GM23338 (cell line): Measurements from ENCODE around the gene ABI1. TPM values are rescaled to one million over a fixed set of nuclear protein-coding genes. Genes with fewer than 3 reads are reported as not detected.

Experiments used
- ATAC-seq: fragments of 200-7000 bp; cut with Tn5 transposase; 3 replicates; pipeline ENCODE4 v1.9.1; 2020
- DNase-seq: peaks from one replicate; pipeline ENCODE4 v3.0.0-alpha.2; 2015; ENCODE audit warnings: low spot score
- H2AFZ ChIP-seq: fragments of 200-600 bp; sonication (generic); 2 replicates; pipeline ENCODE4 v1.8.0; 2016; ENCODE audit warnings: antibody characterized with exemption, mild to moderate bottlenecking, moderate library complexity
- H3F3A ChIP-seq: fragments of 200-600 bp; sonication (generic); replicated peaks from 2 replicates; pipeline ENCODE4 v1.8.0; 2017; ENCODE audit warnings: antibody characterized with exemption, mixed run types, low read depth
- H3K27ac ChIP-seq: fragments of 200-600 bp; sonication (generic); 2 replicates; pipeline ENCODE4 v1.6.1; 2016; ENCODE audit warnings: low read depth
- H3K27me3 ChIP-seq: fragments of 200-600 bp; sonication (generic); 2 replicates; pipeline ENCODE4 v1.8.0; 2016; ENCODE audit warnings: mild to moderate bottlenecking, mixed run types, moderate library complexity; ENCODE audit not compliant: insufficient read depth
- H3K36me3 ChIP-seq: fragments of 200-600 bp; sonication (generic); 2 replicates; pipeline ENCODE4 v1.8.0; 2016; ENCODE audit warnings: mild to moderate bottlenecking; ENCODE audit not compliant: insufficient read depth
- H3K4me1 ChIP-seq: fragments of 200-600 bp; sonication (generic); 2 replicates; pipeline ENCODE4 v1.8.0; 2016; ENCODE audit warnings: mild to moderate bottlenecking, moderate library complexity; ENCODE audit not compliant: insufficient read depth
- H3K4me2 ChIP-seq: fragments of 200-600 bp; sonication (generic); 2 replicates; pipeline ENCODE4 v1.7.1; 2017; ENCODE audit warnings: mixed run types
- H3K4me3 ChIP-seq: fragments of 200-600 bp; sonication (generic); 2 replicates; pipeline ENCODE4 v1.6.1; 2016; ENCODE audit warnings: mixed run types
- H3K79me2 ChIP-seq: fragments of 200-600 bp; sonication (generic); replicated peaks from 2 replicates; pipeline ENCODE4 v1.8.0; 2017; ENCODE audit warnings: mild to moderate bottlenecking; ENCODE audit not compliant: insufficient read depth
- H3K9me2 ChIP-seq: fragments of 200-600 bp; sonication (generic); 2 replicates; pipeline ENCODE4 v1.8.0; 2017; ENCODE audit not compliant: insufficient read depth
- H4K20me1 ChIP-seq: fragments of 200-600 bp; sonication (generic); replicated peaks from 2 replicates; pipeline ENCODE4 v1.8.0; 2017; ENCODE audit warnings: mild to moderate bottlenecking; ENCODE audit not compliant: insufficient read depth
- H3K27ac Mint-ChIP-seq: 2 replicates; pipeline ENCODE4 v1.8.0; 2020; ENCODE audit warnings: inconsistent platforms, mild to moderate bottlenecking, moderate library complexity, mixed read lengths
- H3K27me3 Mint-ChIP-seq: 3 replicates; pipeline ENCODE4 v1.8.0; 2022; ENCODE audit warnings: low read depth, mild to moderate bottlenecking, moderate library complexity, mixed read lengths, inconsistent platforms; ENCODE audit not compliant: insufficient read depth, poor library complexity
- H3K36me3 Mint-ChIP-seq: 3 replicates; pipeline ENCODE4 v1.8.0; 2021; ENCODE audit warnings: low read depth, mild to moderate bottlenecking, inconsistent platforms, moderate library complexity, mixed read lengths
- H3K4me1 Mint-ChIP-seq: 3 replicates; pipeline ENCODE4 v1.8.0; 2020; ENCODE audit warnings: mild to moderate bottlenecking, inconsistent platforms, mixed read lengths
- H3K4me3 Mint-ChIP-seq: 3 replicates; pipeline ENCODE4 v1.8.0; 2021; ENCODE audit warnings: moderate library complexity, mild to moderate bottlenecking, inconsistent platforms, mixed read lengths
- H3K9me3 Mint-ChIP-seq: 3 replicates; pipeline ENCODE4 v1.8.0; 2020; ENCODE audit warnings: moderate library complexity, mild to moderate bottlenecking, inconsistent platforms, mixed read lengths
- CREB1 ChIP-seq: fragments of 250-450 bp; sonication (Bioruptor Pico); IDR thresholded peaks from 2 replicates; pipeline ENCODE4 v1.5.0; 2020; ENCODE audit warnings: low read depth, mild to moderate bottlenecking, moderate library complexity
- CTCF ChIP-seq, 2 experiments: fragments of 200-600 bp in 1 of 2; sonication (generic) in 1 of 2; conservative IDR thresholded peaks; 2 replicates each; pipeline versions ENCODE4 v1.5.1 to v1.6.1; 2016 to 2017; ENCODE audit warnings: antibody characterized with exemption in 2 of 2, low read depth in 2 of 2, mild to moderate bottlenecking in 2 of 2, moderate library complexity in 1 of 2
- EZH2 ChIP-seq: fragments of 200-600 bp; sonication (generic); IDR thresholded peaks from one replicate; pipeline ENCODE4 v1.8.0; 2017; ENCODE audit warnings: antibody characterized with exemption, mild to moderate bottlenecking, low read depth; ENCODE audit not compliant: unreplicated experiment
- NANOG ChIP-seq: IDR thresholded peaks from 2 replicates; pipeline ENCODE4 v1.6.1; 2016; ENCODE audit warnings: antibody characterized with exemption, borderline replicate concordance
- POLR2AphosphoS5 ChIP-seq: IDR thresholded peaks from 2 replicates; pipeline ENCODE4 v1.6.1; 2016; ENCODE audit warnings: antibody characterized with exemption, low read depth
- STAT1 ChIP-seq: IDR thresholded peaks from one replicate; pipeline ENCODE4 v1.6.1; 2016; ENCODE audit warnings: antibody characterized with exemption; ENCODE audit not compliant: unreplicated experiment
- ZNF114 ChIP-seq: fragments of 250-450 bp; sonication (Bioruptor Pico); IDR thresholded peaks from 2 replicates; pipeline ENCODE4 v1.5.0; 2020; ENCODE audit warnings: mild to moderate bottlenecking, moderate library complexity
- ZNF331 ChIP-seq: fragments of 250-450 bp; sonication (Bioruptor Pico); IDR thresholded peaks from 2 replicates; pipeline ENCODE4 v1.5.0; 2020; ENCODE audit warnings: low read depth, mild to moderate bottlenecking, moderate library complexity
- polyA plus RNA-seq: library from polyadenylated mRNA; unstranded; fragments of >200 nt; fragmentation: Nextera tagmentation; extraction: Ambion mirVana; gene quantifications from 2 replicates; pipeline ENCODE4 v1.2.1, GENCODE V29; 2016
- total RNA-seq: library from RNA; depleted of rRNA; stranded (reverse); fragments of >200 nt; shearing (Covaris generic); gene quantifications from 2 replicates; pipeline ENCODE4 v1.2.3, GENCODE V29; 2014
- TF ChIP-seq, protein P1 (sequence below): IDR thresholded peaks from one replicate; pipeline ENCODE4 v1.6.1; 2018; ENCODE audit warnings: antibody characterized with exemption; ENCODE audit not compliant: unreplicated experiment
- TF ChIP-seq, protein P2 (sequence below): IDR thresholded peaks from 2 replicates; pipeline ENCODE4 v1.6.1; 2016; ENCODE audit warnings: antibody characterized with exemption
- TF ChIP-seq, protein P3 (sequence below): fragments of 250-450 bp; sonication (Bioruptor Pico); IDR thresholded peaks from 2 replicates; pipeline ENCODE4 v1.5.0; 2020; ENCODE audit warnings: mild to moderate bottlenecking, moderate library complexity

The ABI1 gene
- total and polyA plus RNA-seq, 2 experiments from 2014 or later, result 22.3 to 30.7 TPM

DNA sequence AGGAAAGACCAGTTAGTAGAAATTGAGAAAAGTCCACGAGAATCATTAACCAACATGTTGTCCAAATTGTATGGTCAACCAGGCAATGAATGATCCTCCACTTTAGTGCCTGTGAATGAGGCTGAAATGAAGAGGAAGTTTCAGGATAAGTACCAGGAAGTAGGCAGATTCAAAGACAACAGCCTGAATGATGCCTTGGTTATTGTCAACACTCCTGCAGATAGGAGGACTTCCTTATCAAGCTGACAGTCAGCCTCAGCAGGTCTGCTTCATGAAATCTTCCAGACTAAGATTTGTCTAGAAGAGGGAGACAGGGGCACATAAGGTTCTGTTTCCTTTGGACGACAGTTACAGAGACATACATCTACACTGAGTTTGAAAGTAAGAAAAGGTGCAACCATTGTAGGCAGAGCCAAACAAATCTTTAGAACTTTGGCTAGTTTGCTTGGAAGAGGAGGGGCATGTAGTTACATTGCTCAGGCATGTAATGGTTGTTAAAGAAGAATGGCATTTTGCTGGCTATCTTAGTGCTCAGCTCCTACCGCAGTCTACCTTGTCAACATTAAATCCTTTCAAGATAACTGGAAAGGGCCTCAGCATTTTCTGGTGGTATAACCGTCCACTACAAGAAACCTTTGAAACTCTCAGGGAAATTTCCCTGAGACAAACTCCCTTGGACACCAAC is 81.4 kb downstream of the ABI1 start:
- Mint-ChIP-seq H3K9me3 (no peaks in the 10 kb centered on the region), H3K27me3 (peaks cover 3% of the 10 kb centered on the region), H3K4me3 (no peak overlapping the region), H3K4me1 (peaks cover 30% of the 10 kb centered on the region), H3K27ac (no peak overlapping the region), H3K36me3 (no peaks in the 10 kb centered on the region)
- H4K20me1 ChIP-seq, result no peaks in the 10 kb centered on the region; the same call in 1 of the 2 replicates
- no peaks in the 10 kb centered on the region for H3K36me3 ChIP-seq
- no peak for ATAC-seq
- peaks cover 95% of the 10 kb centered on the region for H3K79me2 ChIP-seq
- no peak for DNase-seq
- no peak overlapping the region for H3K4me3 ChIP-seq
- H3K4me1 ChIP-seq, result peaks cover 33% of the 10 kb centered on the region
- TF ChIP-seq, protein P1, sequence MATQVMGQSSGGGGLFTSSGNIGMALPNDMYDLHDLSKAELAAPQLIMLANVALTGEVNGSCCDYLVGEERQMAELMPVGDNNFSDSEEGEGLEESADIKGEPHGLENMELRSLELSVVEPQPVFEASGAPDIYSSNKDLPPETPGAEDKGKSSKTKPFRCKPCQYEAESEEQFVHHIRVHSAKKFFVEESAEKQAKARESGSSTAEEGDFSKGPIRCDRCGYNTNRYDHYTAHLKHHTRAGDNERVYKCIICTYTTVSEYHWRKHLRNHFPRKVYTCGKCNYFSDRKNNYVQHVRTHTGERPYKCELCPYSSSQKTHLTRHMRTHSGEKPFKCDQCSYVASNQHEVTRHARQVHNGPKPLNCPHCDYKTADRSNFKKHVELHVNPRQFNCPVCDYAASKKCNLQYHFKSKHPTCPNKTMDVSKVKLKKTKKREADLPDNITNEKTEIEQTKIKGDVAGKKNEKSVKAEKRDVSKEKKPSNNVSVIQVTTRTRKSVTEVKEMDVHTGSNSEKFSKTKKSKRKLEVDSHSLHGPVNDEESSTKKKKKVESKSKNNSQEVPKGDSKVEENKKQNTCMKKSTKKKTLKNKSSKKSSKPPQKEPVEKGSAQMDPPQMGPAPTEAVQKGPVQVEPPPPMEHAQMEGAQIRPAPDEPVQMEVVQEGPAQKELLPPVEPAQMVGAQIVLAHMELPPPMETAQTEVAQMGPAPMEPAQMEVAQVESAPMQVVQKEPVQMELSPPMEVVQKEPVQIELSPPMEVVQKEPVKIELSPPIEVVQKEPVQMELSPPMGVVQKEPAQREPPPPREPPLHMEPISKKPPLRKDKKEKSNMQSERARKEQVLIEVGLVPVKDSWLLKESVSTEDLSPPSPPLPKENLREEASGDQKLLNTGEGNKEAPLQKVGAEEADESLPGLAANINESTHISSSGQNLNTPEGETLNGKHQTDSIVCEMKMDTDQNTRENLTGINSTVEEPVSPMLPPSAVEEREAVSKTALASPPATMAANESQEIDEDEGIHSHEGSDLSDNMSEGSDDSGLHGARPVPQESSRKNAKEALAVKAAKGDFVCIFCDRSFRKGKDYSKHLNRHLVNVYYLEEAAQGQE, result no peak
- TF ChIP-seq EZH2 (no peak), STAT1 (no peak), POLR2AphosphoS5 (no peak), ZNF331 (CRISPR knock-in tag) (no peak), NANOG (no peak), CTCF (conservative IDR thresholded peaks at IDR 0.05; ENCODE audit: low read depth in 2 of 2) (no peak), ZNF114 (CRISPR knock-in tag) (no peak), CREB1 (no peak)
- TF ChIP-seq, protein P2, sequence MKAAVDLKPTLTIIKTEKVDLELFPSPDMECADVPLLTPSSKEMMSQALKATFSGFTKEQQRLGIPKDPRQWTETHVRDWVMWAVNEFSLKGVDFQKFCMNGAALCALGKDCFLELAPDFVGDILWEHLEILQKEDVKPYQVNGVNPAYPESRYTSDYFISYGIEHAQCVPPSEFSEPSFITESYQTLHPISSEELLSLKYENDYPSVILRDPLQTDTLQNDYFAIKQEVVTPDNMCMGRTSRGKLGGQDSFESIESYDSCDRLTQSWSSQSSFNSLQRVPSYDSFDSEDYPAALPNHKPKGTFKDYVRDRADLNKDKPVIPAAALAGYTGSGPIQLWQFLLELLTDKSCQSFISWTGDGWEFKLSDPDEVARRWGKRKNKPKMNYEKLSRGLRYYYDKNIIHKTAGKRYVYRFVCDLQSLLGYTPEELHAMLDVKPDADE, result no peak
- TF ChIP-seq, protein P3, sequence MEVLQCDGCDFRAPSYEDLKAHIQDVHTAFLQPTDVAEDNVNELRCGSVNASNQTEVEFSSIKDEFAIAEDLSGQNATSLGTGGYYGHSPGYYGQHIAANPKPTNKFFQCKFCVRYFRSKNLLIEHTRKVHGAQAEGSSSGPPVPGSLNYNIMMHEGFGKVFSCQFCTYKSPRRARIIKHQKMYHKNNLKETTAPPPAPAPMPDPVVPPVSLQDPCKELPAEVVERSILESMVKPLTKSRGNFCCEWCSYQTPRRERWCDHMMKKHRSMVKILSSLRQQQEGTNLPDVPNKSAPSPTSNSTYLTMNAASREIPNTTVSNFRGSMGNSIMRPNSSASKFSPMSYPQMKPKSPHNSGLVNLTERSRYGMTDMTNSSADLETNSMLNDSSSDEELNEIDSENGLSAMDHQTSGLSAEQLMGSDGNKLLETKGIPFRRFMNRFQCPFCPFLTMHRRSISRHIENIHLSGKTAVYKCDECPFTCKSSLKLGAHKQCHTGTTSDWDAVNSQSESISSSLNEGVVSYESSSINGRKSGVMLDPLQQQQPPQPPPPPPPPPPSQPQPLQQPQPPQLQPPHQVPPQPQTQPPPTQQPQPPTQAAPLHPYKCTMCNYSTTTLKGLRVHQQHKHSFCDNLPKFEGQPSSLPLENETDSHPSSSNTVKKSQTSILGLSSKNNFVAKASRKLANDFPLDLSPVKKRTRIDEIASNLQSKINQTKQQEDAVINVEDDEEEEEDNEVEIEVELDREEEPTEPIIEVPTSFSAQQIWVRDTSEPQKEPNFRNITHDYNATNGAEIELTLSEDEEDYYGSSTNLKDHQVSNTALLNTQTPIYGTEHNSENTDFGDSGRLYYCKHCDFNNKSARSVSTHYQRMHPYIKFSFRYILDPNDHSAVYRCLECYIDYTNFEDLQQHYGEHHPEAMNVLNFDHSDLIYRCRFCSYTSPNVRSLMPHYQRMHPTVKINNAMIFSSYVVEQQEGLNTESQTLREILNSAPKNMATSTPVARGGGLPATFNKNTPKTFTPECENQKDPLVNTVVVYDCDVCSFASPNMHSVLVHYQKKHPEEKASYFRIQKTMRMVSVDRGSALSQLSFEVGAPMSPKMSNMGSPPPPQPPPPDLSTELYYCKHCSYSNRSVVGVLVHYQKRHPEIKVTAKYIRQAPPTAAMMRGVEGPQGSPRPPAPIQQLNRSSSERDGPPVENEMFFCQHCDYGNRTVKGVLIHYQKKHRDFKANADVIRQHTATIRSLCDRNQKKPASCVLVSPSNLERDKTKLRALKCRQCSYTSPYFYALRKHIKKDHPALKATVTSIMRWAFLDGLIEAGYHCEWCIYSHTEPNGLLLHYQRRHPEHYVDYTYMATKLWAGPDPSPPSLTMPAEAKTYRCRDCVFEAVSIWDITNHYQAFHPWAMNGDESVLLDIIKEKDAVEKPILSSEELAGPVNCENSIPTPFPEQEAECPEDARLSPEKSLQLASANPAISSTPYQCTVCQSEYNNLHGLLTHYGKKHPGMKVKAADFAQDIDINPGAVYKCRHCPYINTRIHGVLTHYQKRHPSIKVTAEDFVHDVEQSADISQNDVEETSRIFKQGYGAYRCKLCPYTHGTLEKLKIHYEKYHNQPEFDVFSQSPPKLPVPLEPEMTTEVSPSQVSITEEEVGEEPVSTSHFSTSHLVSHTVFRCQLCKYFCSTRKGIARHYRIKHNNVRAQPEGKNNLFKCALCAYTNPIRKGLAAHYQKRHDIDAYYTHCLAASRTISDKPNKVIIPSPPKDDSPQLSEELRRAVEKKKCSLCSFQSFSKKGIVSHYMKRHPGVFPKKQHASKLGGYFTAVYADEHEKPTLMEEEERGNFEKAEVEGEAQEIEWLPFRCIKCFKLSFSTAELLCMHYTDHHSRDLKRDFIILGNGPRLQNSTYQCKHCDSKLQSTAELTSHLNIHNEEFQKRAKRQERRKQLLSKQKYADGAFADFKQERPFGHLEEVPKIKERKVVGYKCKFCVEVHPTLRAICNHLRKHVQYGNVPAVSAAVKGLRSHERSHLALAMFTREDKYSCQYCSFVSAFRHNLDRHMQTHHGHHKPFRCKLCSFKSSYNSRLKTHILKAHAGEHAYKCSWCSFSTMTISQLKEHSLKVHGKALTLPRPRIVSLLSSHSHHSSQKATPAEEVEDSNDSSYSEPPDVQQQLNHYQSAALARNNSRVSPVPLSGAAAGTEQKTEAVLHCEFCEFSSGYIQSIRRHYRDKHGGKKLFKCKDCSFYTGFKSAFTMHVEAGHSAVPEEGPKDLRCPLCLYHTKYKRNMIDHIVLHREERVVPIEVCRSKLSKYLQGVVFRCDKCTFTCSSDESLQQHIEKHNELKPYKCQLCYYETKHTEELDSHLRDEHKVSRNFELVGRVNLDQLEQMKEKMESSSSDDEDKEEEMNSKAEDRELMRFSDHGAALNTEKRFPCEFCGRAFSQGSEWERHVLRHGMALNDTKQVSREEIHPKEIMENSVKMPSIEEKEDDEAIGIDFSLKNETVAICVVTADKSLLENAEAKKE (CRISPR knock-in tag), result no peak
- no peak overlapping the region for H2AFZ ChIP-seq
- H3K9me2 ChIP-seq, result 0 out of 2 replicates have a peak, but pooled peaks cover 4% of the 10 kb centered on the region
- no peaks in the 10 kb centered on the region for H3K27me3 ChIP-seq
- no peak overlapping the region for H3K27ac ChIP-seq
- peak overlapping the region; percentile 5; the same call in 1 of the 2 replicates for H3K4me2 ChIP-seq
- no peaks in the 10 kb centered on the region for H3F3A ChIP-seq
